ENCODE measurements around the gene MAPK11.

The MAPK11 gene

DNA sequence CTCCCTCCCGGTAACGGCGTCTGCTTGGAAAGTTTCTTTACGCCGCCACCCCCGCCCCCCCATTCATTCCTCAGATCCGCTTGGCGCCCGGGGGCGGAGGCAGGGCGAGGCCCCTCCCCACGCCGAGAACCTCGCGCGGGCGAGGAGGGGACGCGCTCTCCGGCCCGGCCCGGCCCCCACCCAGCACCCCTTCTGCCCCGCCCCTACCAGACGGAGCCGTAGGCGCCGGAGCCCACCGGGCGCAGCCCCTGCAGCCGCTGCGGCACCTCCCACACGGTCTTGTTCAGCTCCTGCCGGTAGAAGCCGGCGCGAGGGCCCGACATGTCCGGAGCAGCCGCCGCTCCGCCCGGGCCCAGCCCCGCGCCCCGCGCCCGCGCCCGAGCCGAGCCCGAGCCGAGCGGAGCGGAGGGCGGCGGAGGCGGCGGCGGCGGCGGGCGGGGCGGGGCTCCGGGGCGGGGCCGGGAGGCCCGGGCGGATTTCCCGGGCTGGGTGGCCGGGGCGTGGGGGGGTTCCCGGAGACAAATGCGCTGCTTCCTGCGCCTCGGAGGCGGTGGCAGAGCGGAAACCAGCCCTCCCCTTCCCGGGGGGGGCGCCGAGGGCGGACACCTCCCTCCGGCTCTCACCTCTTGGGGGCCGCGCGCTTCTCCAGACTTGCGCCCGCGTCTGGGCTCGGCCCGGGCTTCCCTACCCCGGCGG lies at the start of gene MAPK11:
MAPK11 (minus strand) TSS at position 411 of the 696 bp plus-strand sequence; CDS start at position 323, 88 bp downstream.
- peak; percentile 48 for DNase-seq

- DNase-seq = no peak
Measured at GRCh38 chr22:50319503-50319951, 49.3 kb upstream of the MAPK11 start.

DNA sequence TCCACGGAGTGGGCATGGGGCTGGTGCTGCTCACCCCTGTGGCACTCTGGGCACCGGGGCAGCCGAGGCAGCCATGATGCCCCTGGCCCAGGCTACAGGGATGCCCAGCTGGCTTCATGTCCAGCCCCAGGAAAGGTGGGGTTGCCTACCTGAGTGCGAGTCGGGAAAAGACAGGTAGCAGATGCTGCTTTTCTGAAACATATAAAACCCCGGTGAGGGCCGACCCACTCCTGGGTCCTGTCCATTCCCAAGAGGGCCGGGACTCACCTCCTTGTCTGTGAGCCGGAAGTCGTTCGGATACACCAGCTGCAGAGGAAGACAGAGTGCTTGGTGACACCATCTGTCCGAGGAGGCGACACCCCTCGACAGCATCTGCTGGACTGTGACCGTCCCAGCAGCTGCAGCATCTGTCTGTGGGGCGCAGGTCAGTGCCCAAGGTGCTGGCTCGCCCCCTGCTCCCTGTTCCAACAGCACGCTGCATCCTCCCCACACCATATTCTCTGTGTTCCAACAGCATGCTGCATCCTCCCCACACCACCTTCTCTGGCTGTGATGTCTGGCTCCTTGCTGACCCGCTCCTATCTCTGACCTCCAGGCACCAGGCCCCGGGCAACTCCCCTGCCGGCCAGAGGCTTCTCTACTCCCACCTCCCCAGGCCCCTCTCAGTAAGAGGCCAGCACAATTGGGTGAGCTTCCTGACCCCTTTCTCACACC lies 48.7 kb upstream of the MAPK11 start:
- no peak for DNase-seq

- no peak for DNase-seq
Measured at GRCh38 chr22:50318356-50318697, 48.1 kb upstream of the MAPK11 start.

DNA sequence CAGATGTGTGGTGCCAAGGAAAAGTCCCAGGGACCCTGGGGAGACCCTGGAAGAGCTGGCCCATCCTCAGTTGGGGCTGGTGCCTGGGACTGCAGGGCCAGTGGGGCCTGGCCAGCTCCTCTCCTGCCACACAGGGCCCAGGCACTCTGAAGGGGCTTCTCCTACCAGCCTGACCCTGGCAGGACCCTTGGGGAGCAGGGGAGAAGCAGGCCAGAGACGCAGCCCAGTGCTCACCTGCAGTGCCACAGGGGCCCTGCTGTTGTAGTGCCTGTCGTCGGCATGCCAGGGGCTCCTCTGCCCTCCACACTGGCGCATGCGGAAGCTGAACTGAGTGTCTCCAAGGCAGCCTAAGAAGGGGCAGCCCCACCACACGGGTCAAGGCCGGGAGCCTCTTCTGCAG lies 47.5 kb upstream of the MAPK11 start:
- DNase-seq = no peak

- DNase-seq = no peak
Measured at GRCh38 chr22:50317178-50317577, 47.0 kb upstream of the MAPK11 start.

DNA sequence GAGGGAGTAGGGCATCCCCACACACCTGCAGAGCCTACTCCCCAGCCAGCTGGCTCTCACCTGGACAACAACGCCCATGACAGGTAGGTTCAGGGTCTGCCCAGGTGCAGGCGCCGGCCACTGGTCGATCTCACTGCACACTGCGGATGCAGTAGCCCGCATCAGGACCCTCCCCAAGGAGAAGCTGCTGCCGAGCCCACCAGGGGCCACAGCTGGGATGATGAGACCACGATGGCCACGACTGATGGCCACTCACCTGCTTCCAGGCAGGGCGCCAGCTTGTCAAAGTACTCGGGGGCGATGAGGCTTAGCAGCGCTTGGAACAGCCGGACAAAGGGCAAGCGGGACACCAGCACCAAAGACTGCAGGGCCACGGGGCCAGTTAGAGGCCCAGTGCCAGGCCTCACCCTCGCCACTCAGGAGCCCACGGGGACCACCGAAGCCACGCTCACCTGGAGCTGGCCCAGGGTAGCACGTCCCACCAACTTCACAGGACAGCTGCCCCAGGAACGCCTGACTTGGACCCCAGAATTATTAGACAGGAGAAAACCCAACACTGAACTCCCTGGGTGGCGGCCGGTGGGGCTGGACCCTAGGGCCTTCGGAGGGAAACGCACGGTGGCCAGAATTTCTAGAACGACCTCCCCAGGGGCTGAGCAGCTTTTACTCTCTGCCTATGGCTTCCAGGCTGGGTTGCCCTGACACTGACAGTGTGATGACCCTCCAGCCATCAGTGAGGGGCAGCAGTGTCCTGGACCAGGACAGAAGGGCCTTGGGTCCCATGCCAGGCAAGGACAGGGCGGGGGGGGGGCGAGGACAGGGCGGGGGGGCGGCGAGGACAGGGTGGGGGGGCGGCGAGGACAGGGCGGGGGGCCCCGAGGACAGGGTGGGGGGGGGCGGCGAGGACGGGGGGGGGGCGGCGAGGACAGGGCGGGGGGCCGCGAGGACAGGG lies 46.2 kb upstream of the MAPK11 start:
- no peak for DNase-seq

DNA sequence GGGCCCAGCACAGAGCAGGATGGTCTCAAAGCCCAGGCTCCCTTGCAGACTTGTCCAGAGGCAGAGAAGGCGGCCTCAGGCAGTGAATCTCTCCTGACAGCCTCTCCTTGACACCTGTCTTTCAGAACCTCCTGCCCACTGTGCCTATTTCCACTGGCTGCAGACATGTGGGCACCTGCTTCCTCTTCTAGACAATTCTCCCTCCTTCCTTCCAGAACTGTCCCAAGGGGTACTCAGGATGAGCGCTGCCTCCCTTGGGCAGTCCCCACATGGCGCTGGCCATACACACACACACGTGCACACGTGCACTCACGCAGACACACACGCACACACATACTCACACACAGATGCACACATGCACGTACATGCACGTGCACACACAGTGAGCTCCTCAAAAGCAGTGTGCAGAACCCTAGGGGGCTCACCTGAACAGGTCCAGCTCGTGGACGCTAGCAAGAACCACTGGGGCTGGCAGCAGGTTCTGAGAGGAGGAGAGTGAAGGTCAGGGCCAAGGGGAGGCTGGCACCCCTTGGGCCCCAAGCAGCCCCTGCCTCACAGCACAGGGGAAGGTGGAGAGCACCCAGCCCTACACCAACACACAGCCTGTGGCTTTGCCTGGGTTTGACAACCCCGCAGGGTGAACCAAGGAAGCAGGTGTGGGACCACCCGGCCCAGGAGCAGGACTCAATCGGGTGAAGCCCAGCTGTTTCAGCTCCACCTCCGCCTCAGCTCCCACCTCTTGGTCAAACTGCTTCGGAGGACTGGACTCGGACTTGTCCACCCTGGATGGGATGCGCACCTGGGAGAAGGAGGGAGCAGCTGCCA lies 45.3 kb upstream of the MAPK11 start:
- no peak for DNase-seq

- DNase-seq = no peak
Measured at GRCh38 chr22:50314455-50315288, 44.5 kb upstream of the MAPK11 start.

GRCh38 chr22:50314081-50314454 lies 43.9 kb upstream of the MAPK11 start:
- no peak for DNase-seq

- DNase-seq = no peak
Measured at GRCh38 chr22:50313600-50313999, 43.4 kb upstream of the MAPK11 start.

DNA sequence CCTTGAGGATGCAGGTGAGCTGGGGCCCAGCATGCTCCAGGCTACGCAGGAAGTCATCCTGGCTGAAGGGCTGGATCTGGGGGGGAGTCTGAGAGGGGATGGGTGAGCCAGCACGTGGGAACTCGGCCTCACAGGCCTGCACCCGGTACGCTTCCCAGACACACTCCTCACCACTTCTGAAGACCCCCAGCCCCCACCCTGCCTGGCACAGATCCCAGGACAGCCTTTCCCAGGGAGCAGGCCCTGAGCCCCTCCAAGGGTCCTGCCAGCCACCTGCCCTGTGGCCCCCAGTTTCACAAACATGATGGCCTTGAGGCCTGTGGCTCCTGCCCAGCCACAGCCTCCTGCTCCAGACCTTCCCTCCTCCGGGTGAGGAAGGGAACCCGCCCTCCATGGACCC lies 42.8 kb upstream of the MAPK11 start:
- DNase-seq = no peak

DNA sequence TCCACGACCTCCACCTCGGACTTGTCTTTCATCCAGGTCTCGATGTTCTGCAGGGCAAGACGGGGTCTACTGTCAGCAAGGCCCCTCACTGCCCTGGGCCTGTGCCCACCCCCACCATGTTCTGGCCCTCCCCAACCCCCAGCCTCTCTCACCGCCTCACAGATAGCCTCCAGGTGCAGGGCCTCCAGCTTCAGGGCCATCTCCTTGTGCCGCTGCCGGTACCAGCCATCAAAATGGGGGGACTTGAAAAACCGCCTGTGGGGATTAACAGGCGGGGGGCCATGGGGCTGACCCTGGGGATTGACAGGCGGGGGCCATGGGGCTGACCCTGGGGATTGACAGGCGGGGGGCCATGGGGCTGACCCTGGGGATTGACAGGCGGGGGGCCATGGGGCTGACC lies 42.2 kb upstream of the MAPK11 start:
- DNase-seq = no peak

- DNase-seq = no peak
Measured at GRCh38 chr22:50311606-50312351, 41.6 kb upstream of the MAPK11 start.

DNA sequence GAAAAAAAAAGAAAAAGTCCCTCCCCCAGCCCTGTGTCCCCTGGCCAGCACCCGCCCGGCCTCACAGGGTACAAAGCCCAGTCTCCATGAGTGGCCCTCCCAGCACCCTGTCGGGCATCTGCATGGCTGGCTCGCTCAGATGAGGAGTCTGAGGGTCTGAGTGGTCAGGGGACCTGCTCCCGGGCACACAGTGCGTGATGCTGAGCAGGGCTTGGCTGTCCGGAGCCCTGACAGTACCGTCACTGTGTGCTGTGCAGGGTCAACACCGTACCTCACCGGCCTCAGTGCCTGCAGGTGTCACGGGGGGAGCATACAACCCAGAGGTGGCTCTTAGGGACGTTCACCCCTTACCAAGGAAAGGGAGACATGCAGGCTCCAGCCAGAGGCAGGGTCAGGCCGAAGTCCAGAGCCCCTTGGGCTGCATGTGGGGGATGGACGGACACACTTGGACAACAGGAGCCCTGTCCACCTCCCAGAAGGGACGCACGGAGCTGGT lies 40.8 kb upstream of the MAPK11 start:
- no peak for DNase-seq

GRCh38 chr22:50310031-50310722 lies 40.0 kb upstream of the MAPK11 start:
- no peak for DNase-seq

DNA sequence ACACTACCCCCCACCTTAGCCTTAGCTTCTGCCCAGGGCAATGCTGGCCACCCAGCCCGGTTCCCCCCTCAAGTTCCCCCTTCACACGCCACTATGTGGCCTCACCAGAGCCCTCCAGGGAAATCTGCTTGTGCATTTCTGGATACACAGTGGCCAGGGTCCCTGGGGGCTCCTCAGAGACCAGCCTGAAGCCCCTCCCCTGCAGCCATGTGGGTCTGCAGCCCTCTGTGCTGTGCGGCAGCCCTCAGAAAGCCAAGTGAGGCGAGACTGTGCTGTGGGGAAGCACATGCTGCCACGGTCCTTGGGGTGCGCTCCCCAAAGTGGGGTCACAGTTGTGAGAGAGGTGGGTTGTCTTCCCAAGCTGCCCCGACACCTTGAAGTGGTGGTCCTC lies 39.4 kb upstream of the MAPK11 start:
- DNase-seq = no peak

GRCh38 chr22:50308986-50309600 lies 38.9 kb upstream of the MAPK11 start:
- DNase-seq = no peak

DNA sequence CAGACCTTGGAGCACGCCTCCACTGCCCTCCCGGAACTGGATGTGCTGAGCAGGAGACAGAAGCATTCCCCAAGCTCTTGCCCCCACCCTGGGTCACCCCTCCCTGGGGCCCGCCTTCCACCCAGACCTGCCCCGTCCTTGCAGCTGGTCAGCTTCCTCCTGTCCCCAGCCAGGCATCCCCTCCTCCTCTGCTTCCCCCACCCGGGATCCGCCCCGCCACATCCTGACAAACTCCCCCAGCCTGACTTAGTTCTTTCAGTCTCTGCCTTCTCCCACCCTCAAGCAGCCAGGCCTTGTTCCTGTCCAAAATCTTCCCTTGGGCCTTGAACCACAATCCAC lies 38.4 kb upstream of the MAPK11 start:
- DNase-seq = peak; percentile 46
